ENCODE results near the gene BRD7.

BRD7 gene

DNA sequence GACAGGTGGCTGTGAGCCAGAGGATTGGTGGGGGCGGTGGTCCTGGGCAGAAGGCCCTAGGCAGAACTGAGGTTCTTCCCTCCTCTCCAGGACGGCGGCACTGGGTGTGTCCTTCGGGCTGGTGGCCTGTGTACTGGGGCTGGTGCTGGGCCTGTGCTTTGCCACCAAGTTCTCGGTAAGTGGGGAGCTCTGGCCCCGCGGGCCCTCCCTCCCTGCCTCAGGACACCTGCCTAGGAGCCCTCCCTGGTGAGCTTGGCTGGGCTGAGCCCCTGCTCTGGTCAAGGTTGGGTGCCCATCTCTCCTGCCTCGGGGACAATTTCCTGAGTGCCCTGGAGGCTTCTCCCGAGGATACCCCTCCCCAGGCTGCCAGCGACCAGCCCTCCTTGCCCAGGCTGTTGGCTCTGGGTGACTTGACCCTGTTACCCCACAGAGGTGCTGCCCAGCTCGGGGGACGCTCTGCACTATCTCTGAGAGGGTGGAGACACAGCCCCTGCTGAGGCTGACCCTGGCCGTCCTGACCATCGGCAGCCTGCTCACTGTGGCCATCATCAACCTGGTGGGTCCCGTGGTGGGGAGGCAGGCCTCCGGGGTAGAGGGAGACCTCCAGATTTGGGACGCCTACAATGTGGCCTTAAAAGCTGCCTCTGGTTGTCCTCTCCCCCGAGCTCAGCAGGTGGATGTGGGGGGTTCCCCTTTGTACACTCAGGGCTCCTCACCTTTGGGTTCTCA is 60.4 kb downstream of the BRD7 start:
- no peaks in the 10 kb centered on the region for H3K27me3 ChIP-seq (ENCODE audit: insufficient read depth, low read length)
- WGBS = 93% methylated on average over 18 of the region's 18 CpGs
- no peaks in the 10 kb centered on the region for H3K4me1 ChIP-seq (ENCODE audit: insufficient read depth, low read length)
- H3K4me3 ChIP-seq (ENCODE audit: low read length) = no peak overlapping the region
- H3K27ac ChIP-seq (ENCODE audit: low read depth, low read length) = no peak overlapping the region
- H3K9me3 ChIP-seq (ENCODE audit: insufficient read depth, low read depth, low read length) = no peaks in the 10 kb centered on the region
- H3K9ac ChIP-seq (ENCODE audit: low read depth, low read length) = no peak overlapping the region
- H3K36me3 ChIP-seq (ENCODE audit: insufficient read depth, low read length) = no peaks in the 10 kb centered on the region

DNA sequence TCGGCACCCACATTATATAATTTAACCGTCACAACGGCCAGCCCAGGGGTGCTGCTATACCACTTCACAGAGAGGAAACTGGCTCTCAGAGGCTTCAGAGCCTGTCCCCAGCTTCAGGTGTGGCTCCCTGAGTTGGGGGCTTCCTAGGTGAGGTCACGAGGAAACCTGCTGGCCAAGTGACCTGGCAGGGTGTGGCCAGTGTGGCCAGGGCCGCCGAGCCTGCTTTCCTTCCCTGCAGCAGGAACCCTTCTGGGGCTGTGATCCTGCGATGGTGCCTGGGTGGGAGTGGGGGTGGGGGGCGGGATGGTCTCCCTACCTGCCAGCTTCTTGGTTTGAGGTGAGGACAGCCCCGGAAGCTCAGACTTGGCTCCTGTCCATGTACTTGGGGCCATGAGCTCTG is 62.5 kb downstream of the BRD7 start:
- H3K27ac ChIP-seq (ENCODE audit: low read depth, low read length) = no peak overlapping the region
- H3K9me3 ChIP-seq (ENCODE audit: insufficient read depth, low read depth, low read length) = no peaks in the 10 kb centered on the region
- H3K9ac ChIP-seq (ENCODE audit: low read depth, low read length) = no peak overlapping the region
- no peaks in the 10 kb centered on the region for H3K27me3 ChIP-seq (ENCODE audit: insufficient read depth, low read length)
- H3K4me1 ChIP-seq (ENCODE audit: insufficient read depth, low read length) = no peaks in the 10 kb centered on the region
- H3K36me3 ChIP-seq (ENCODE audit: insufficient read depth, low read length) = no peaks in the 10 kb centered on the region
- H3K4me3 ChIP-seq (ENCODE audit: low read length) = no peak overlapping the region
- 91% methylated on average over 9 of the region's 9 CpGs for WGBS

DNA sequence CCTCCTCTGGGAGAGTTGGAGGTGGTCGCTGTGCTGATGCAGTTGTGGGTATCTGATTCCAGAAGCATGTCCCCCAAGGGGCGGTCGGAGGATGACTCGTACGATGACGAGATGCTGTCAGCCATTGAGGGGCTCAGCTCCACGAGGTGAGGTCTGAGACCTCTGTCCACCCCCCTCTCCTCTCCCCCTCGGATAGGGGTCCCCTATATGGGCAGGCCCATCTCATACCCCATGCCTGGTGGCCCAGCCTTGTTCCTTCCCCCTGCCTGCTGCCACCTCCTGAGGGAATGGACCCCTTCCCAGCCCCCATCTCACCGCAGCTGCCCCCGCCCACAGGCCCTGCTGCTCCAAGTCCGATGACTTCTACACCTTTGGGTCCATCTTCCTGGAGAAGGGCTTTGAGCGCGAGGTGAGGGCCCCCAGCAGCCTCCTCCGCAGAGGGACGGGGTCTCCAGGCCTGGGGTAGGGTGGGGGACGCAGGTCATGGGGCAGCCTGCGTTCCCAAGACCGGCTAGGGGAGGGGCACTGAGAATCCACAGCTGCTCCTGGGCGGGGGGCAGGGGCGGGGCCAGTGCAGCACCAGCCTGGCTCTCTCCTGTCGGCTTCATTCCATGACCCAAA is 63.2 kb downstream of the BRD7 start:
- Histone ChIP-seq H3K9ac (ENCODE audit: low read depth, low read length) (no peak overlapping the region), H3K27me3 (ENCODE audit: insufficient read depth, low read length) (no peaks in the 10 kb centered on the region), H3K4me3 (ENCODE audit: low read length) (no peak overlapping the region), H3K27ac (ENCODE audit: low read depth, low read length) (no peak overlapping the region), H3K4me1 (ENCODE audit: insufficient read depth, low read length) (no peaks in the 10 kb centered on the region), H3K36me3 (ENCODE audit: insufficient read depth, low read length) (no peaks in the 10 kb centered on the region), H3K9me3 (ENCODE audit: insufficient read depth, low read depth, low read length) (no peaks in the 10 kb centered on the region)
- 90% methylated on average over 21 of the region's 21 CpGs for WGBS

DNA sequence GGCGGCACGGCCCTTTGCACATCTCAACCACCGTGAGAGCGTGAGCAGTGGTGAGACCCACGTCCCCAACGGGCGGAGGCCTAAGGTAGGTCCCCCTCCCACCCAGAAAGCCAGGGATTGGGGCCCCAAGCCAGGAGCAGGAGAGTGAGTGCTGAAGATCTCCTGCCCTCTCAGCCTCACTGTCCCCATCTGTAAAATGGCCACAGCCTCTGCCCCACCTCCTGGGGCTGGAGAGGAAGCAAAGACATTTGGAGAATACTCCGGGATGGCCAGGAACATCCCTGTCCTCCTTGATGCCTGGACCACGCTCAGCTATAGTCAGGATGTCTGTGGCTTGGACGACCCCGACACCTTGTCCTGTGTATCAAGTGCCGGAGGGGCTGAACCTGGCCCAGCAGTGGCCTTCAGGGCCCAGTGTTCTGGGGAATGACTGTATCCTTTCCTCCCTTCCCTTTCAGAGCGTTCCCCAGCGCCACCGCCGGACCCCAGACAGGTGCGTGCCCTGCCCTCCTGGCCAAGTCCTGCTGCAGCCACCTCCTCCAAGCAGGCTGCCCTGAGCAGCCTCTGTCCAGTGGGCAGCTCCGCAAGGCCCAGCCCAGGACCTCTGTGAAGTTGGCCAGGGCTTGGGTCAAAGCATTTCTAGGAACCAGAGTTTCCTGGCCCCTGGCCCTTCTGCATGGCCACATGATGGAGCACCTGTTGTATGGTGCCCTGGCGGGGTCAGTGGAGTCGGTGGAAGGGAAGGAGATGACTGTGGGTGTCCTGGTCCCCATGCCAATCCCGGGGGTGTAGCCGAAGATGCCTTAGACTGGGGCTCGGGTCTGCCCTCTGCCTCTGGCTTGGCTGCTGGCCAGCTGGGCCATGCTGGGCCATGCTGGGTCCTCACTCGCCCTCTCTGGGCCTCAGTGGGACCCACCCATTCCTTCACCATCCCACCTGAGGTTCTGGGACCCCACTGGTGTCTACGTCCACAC is 64.0 kb downstream of the BRD7 start:
- no peak overlapping the region for H3K27ac ChIP-seq (ENCODE audit: low read depth, low read length)
- no peaks in the 10 kb centered on the region for H3K4me1 ChIP-seq (ENCODE audit: insufficient read depth, low read length)
- WGBS = 90% methylated on average over 25 of the region's 25 CpGs
- no peaks in the 10 kb centered on the region for H3K27me3 ChIP-seq (ENCODE audit: insufficient read depth, low read length)
- H3K36me3 ChIP-seq (ENCODE audit: insufficient read depth, low read length) = no peaks in the 10 kb centered on the region
- no peak overlapping the region for H3K9ac ChIP-seq (ENCODE audit: low read depth, low read length)
- H3K9me3 ChIP-seq (ENCODE audit: insufficient read depth, low read depth, low read length) = no peaks in the 10 kb centered on the region
- no peak overlapping the region for H3K4me3 ChIP-seq (ENCODE audit: low read length)

DNA sequence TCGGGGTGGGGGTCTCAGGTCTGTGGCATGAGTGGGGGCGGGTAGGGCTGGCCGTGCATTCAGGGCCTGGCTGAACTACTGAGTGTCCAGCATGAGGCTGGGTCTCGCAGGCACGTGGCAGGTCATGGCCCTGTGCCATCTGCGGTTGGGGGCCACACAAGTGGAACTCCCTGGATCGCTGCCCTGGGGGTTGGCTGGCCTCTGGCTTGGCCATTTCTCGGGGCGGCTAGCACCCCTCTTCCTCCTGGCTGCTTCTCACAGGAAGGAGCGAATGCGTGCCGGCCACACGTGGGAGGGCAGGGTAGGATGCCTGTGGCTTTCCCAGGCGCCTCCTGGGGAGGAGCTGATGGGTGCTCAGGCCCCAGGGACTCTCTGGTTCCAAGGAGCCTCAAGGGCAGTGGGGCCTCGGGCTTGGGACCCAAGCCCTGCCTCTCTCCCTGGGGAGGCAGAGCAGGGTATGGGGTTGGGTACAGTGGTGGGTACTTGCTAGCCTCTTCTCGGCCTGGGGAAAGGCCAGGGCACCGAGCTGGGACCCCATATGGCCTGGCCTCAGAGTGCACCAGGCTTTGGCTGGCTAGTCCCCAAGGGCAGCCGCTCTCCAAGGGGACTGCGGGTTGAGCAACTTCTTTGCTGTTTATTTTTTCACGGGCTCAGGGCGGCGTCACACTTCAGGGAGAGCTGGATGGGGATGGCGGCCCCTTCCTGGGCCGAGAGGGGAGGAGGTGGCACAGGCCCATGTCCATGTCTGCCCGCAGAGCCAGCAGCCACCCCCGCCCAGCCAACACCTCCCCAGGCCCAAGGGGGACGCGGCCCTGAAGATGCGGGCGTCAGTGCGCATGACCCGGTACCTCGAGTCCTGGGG is 65.0 kb downstream of the BRD7 start:
- Histone ChIP-seq H3K27me3 (ENCODE audit: insufficient read depth, low read length) (no peaks in the 10 kb centered on the region), H3K36me3 (ENCODE audit: insufficient read depth, low read length) (no peaks in the 10 kb centered on the region), H3K4me3 (ENCODE audit: low read length) (no peak overlapping the region), H3K4me1 (ENCODE audit: insufficient read depth, low read length) (no peaks in the 10 kb centered on the region), H3K9me3 (ENCODE audit: insufficient read depth, low read depth, low read length) (no peaks in the 10 kb centered on the region), H3K27ac (ENCODE audit: low read depth, low read length) (no peak overlapping the region), H3K9ac (ENCODE audit: low read depth, low read length) (no peak overlapping the region)
- 93% methylated on average over 33 of the region's 33 CpGs for WGBS

DNA sequence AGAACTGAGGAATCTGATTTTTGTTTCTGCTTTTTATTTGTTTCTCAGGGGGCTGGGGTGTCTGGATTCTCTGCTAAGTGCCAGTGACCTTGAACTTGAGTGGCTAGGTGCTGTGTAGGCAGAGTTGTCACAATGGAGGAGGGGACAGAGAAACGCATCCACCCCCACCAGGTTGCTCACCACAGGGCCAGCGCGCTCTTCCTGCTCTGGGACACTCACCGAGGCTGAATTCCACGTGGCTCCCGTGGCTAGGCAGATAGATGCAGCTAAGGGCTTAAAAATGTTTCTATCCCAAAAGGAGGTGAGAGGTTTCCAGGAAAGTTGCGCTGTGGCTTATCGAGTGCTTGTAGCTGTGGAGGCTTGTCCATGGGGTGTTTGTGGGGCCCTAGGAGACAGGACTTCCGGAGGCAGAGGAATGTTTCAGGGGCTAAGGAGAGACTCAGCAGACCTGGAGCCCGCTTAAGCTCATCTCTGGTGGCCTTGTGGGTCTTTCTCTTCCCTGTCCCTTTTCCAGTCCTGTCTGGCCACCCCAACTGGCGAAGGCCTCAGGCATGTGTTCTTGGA is 65.7 kb downstream of the BRD7 start:
- no peaks in the 10 kb centered on the region for H3K9me3 ChIP-seq (ENCODE audit: insufficient read depth, low read depth, low read length)
- H3K27me3 ChIP-seq (ENCODE audit: insufficient read depth, low read length) = no peaks in the 10 kb centered on the region
- no peaks in the 10 kb centered on the region for H3K36me3 ChIP-seq (ENCODE audit: insufficient read depth, low read length)
- no peaks in the 10 kb centered on the region for H3K4me1 ChIP-seq (ENCODE audit: insufficient read depth, low read length)
- H3K27ac ChIP-seq (ENCODE audit: low read depth, low read length) = no peak overlapping the region
- WGBS = 88% methylated on average over 11 of the region's 11 CpGs
- no peak overlapping the region for H3K4me3 ChIP-seq (ENCODE audit: low read length)
- H3K9ac ChIP-seq (ENCODE audit: low read depth, low read length) = no peak overlapping the region

DNA sequence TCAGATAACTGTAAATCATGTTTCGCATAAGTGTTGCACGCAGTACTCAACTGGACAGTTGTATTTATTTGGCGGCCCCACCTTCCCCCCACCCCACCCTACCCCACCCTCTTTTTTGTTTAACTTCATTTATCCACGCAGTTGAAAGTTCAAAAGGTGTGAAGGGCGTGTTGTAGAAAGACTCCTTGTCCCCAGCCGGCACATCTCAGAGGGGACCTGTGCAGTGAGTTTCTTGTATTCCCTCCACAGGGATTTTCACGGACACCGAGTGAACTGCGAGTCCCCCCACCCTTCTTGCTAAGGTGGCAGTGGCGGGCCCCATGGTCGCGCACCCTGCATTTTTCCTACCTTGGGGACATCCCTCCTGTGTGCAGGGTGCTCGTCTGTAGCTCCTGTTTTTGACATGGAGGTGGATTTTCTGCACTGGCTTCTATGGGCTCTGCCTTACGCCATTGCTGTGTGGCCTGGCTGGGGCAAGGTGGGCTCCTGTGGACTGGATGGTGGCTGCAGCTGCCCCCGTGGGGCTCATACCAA is 66.2 kb downstream of the BRD7 start:
- H3K4me1 ChIP-seq (ENCODE audit: insufficient read depth, low read length) = no peaks in the 10 kb centered on the region
- no peaks in the 10 kb centered on the region for H3K36me3 ChIP-seq (ENCODE audit: insufficient read depth, low read length)
- no peak overlapping the region for H3K27ac ChIP-seq (ENCODE audit: low read depth, low read length)
- H3K27me3 ChIP-seq (ENCODE audit: insufficient read depth, low read length) = no peaks in the 10 kb centered on the region
- no peak overlapping the region for H3K4me3 ChIP-seq (ENCODE audit: low read length)
- H3K9me3 ChIP-seq (ENCODE audit: insufficient read depth, low read depth, low read length) = no peaks in the 10 kb centered on the region
- no peak overlapping the region for H3K9ac ChIP-seq (ENCODE audit: low read depth, low read length)
- WGBS = 92% methylated on average over 15 of the region's 15 CpGs

DNA sequence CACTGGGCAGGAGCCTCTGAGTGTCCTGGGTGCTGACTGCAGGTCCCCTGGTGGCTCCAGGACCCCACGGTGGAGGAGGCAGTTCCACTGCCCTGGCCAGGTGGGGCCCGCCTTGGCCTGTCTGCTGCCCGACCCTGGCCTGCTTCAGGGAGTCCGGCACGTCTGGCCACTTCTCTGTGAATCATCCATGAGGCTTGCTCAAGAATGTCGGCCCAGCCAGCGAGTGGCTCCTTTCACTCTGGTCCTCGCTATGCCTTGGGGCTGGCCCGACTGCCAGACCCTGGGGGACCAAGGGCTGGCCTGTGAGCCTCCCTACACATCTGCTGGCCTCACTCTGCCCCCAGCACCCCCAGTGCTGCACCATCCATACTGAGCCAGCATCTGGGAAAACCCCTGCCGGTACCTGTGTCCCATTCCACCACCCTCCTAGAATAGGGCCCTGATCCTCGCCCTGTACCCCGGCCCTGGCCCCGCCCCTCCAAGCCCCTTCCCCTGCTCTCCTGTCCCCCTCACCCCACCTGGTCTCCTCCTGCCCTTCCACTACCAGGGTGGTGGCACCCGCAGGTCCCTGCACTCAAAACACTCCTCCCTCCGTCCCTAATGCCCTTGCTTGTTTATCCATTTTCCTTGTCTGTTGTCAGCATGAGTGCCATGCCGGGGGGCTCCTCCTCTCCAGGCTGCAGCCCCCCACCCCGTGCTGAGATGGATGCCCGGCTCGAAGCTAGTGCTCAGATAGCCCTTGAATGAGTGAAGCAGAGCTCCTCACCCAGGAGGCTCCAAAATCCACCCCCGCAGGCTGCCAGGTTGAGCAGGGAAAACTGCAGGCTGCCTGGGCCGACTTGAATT is 66.9 kb downstream of the BRD7 start:
- 88% methylated on average over 21 of the region's 21 CpGs for WGBS
- H3K4me3 ChIP-seq (ENCODE audit: low read length) = no peak overlapping the region
- H3K9me3 ChIP-seq (ENCODE audit: insufficient read depth, low read depth, low read length) = no peaks in the 10 kb centered on the region
- H3K9ac ChIP-seq (ENCODE audit: low read depth, low read length) = no peak overlapping the region
- no peak overlapping the region for H3K27ac ChIP-seq (ENCODE audit: low read depth, low read length)
- no peaks in the 10 kb centered on the region for H3K27me3 ChIP-seq (ENCODE audit: insufficient read depth, low read length)
- no peaks in the 10 kb centered on the region for H3K4me1 ChIP-seq (ENCODE audit: insufficient read depth, low read length)
- no peaks in the 10 kb centered on the region for H3K36me3 ChIP-seq (ENCODE audit: insufficient read depth, low read length)

DNA sequence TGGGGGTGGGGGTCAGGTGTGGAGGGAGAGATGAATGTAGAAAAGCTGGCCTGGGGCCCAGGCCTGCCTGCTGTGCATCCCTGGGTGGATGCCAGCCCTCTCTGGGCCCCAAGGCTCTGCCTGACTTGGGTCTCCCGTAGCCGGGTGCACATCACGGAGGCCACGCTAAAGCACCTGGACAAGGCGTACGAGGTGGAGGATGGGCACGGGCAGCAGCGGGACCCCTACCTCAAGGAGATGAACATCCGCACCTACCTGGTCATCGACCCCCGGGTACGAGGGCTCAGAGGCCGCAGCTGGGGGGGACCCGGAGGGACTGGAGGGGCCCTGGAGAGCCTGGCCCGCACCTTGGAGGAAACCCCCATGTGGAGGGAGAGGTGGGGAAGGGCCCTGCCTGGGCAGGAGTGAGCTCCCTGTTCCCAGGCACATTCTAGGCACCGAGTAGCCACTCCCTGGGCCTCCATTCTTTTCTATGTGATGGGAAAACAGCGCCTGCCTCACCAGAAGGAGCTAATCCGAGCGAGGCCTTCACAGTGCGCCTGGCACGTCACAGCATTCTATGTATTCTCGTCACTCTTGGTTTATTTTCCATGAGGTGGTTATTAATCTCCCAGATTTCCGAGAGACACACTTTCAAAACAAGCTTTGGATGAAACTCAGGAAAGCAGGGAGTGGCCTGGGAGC is 67.7 kb downstream of the BRD7 start:
- Histone ChIP-seq H3K36me3 (ENCODE audit: insufficient read depth, low read length) (no peaks in the 10 kb centered on the region), H3K27me3 (ENCODE audit: insufficient read depth, low read length) (no peaks in the 10 kb centered on the region), H3K9ac (ENCODE audit: low read depth, low read length) (no peak overlapping the region), H3K4me1 (ENCODE audit: insufficient read depth, low read length) (no peaks in the 10 kb centered on the region), H3K9me3 (ENCODE audit: insufficient read depth, low read depth, low read length) (no peaks in the 10 kb centered on the region), H3K27ac (ENCODE audit: low read depth, low read length) (no peak overlapping the region), H3K4me3 (ENCODE audit: low read length) (no peak overlapping the region)
- WGBS = 95% methylated on average over 23 of the region's 23 CpGs

Measured in HUES64 (cell line).